ENCODE results near the gene IL1RAPL2.

The IL1RAPL2 gene

GRCh38 chrX:104988038-104988437, 422.0 kb downstream of the IL1RAPL2 start (continued):
- TF ChIP-seq SALL2 (tag by site-specific recombination; IDR thresholded peaks at IDR 0.05; ENCODE audit: borderline replicate concordance) (no peak), ZNF146 (tag by site-specific recombination; IDR thresholded peaks at IDR 0.05) (no peak), HOXA7 (CRISPR knock-in tag; IDR thresholded peaks at IDR 0.05; ENCODE audit: borderline replicate concordance) (no peak), SCRT2 (tag by site-specific recombination; IDR thresholded peaks at IDR 0.05) (no peak), ZSCAN16 (tag by site-specific recombination; IDR thresholded peaks at IDR 0.05) (no peak), ZNF302 (tag by site-specific recombination; IDR thresholded peaks at IDR 0.05; ENCODE audit: low read depth) (no peak), ZNF184 (tag by site-specific recombination; IDR thresholded peaks at IDR 0.05) (no peak), ZNF747 (tag by site-specific recombination; IDR thresholded peaks at IDR 0.05) (no peak)

GRCh38 chrX:104995546-104995945, 429.5 kb downstream of the IL1RAPL2 start:
- Histone ChIP-seq H3K36me3 (ENCODE audit: control insufficient read depth in 2 of 2, insufficient read depth in 1 of 2, low read length in 2 of 2) (no peaks in the 10 kb centered on the region), H3K4me3 (ENCODE audit: low read depth, low read length) (no peak overlapping the region), H3K9me3 (ENCODE audit: control insufficient read depth, insufficient read depth, low read depth, low read length) (no peaks in the 10 kb centered on the region), H3K27ac (ENCODE audit: extremely low read depth, low read depth, low read length) (no peak overlapping the region), H3K4me1 (ENCODE audit: control insufficient read depth, insufficient read depth, low read length) (no peaks in the 10 kb centered on the region)
- POLR2A ChIA-PET: no interaction called here
- no peak for TF ChIP-seq FEZF1 (tag by site-specific recombination; IDR thresholded peaks at IDR 0.05)
- no peak for TF ChIP-seq ZNF18 (tag by site-specific recombination; IDR thresholded peaks at IDR 0.05)
- no peak for TF ChIP-seq ZNF10 (tag by site-specific recombination; IDR thresholded peaks at IDR 0.05)
- TF ChIP-seq ZNF24 (tag by site-specific recombination; IDR thresholded peaks at IDR 0.05): no peak
- no peak for TF ChIP-seq ZBTB49 (tag by site-specific recombination; IDR thresholded peaks at IDR 0.05; ENCODE audit: low read depth)
- no peak for TF ChIP-seq ZNF692 (tag by site-specific recombination; IDR thresholded peaks at IDR 0.05)
- TF ChIP-seq IKZF3 (tag by site-specific recombination; IDR thresholded peaks at IDR 0.05): no peak
- TF ChIP-seq SCRT1 (tag by site-specific recombination; IDR thresholded peaks at IDR 0.05; ENCODE audit: borderline replicate concordance): no peak
- no peak for TF ChIP-seq ZBTB7A (tag by site-specific recombination; IDR thresholded peaks at IDR 0.05; ENCODE audit: low read depth)
- no peak for TF ChIP-seq ZSCAN30 (tag by site-specific recombination; IDR thresholded peaks at IDR 0.05)
- no peak for TF ChIP-seq HIC1 (tag by site-specific recombination; IDR thresholded peaks at IDR 0.05)
- CTCF ChIA-PET: interaction anchor here (0.6 kb wide), 1 partner anchor 230 kb away, joined by 3 read pairs; no protein-coding TSS in a partner anchor

Data from HEK293 (cell line).